Caki2 (cell line): ENCODE data around the gene NR1D1. TPM values are rescaled to one million over a fixed set of nuclear protein-coding genes. Genes with fewer than 3 reads are reported as not detected.

Experiments used
- DNase-seq: peaks from one replicate; pipeline ENCODE4 v3.0.0-alpha.2; 2015; ENCODE audit warnings: low read depth
- in situ Hi-C: cut with HindIII; loops from 2 replicates; pipeline ENCODE4 v1.10.0; 2016; ENCODE audit warnings: low sequenced_read_pairs, low pct_unique_long_range_greater_than_20kb, mixed read lengths
- total RNA-seq: library from RNA; depleted of rRNA; stranded (reverse); fragments of >200 nt; shearing (Covaris generic); gene quantifications from 2 replicates; pipeline ENCODE4 v1.2.3, GENCODE V29; 2014; ENCODE audit warnings: low replicate concordance

Gene NR1D1
- total RNA-seq, 1 experiment from 2014 or later: 1.1 TPM

- in situ Hi-C loops: no loop called here
- no peak for DNase-seq
Measured at GRCh38 chr17:40069751-40070708, 30.4 kb downstream of the NR1D1 start.

DNA sequence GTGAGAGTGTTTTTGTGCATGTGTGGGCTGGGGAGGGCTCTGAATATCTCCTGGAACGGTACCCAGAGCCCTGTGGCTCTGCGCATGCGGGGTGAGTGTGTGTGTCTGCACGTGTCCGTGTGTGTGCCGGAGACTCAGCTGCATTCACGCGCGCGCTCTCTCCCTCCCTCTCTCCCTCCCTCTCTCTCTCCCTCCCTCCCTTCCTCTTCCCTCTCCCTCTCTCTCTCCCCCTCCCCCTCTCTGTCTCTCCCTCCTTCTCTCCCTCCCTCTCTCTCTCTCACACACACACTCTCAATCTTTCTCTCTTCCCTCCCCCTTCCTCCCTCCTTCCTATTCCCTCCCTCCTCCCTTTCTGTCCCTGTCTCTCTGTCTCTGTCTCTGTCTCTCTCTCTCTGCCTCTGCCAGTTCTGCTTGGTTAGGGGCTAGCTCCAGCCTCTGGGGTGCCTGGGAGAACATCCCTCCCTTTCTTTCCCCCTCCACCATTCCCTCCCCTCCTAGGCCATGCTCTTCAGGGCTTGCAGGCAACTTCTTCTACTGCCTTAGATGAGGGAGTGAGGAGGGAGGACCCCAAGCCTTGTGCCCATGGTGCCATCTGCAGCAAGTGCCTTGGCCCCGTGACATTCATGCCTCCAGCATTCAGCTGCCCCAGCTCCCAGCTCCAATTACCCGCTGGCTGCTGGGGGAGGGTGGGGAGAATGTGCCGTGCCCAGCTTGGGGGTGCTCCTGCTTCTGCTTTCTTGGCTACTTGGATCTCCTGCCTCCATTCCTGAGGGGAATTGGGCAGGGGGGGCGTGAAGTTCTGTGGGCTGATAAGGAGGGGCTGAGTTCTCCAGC lies 31.3 kb downstream of the NR1D1 start:
- in situ Hi-C loops: no loop called here
- DNase-seq: peak; percentile 85

GRCh38 chr17:40068584-40068916 lies 31.8 kb downstream of the NR1D1 start:
- DNase-seq: no peak
- in situ Hi-C loops: no loop called here

DNA sequence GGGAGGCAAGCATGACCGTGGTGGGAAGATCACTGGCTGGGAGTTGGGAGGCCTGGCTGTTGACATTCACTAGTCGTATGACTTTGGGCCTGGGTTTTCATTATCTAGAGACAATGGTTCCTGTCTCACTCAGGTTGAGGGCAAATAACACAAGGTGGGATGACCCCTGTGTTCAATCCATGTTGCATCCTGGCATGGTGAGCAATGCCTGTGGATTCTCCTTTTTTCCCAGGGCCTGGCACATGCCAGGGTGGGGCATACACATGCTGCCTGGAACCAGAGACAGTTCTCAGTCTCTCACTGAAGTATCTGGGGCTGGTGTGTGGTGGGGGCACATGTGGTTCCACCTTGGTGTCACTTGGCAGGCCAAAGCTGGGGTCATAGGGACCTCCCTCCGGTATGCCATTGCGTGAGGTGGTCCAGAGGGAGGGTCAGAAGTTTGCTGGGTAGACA lies 32.2 kb downstream of the NR1D1 start:
- in situ Hi-C loops: no loop called here
- DNase-seq: no peak

GRCh38 chr17:40067710-40068109 lies 32.7 kb downstream of the NR1D1 start:
- in situ Hi-C loops: no loop called here

GRCh38 chr17:40065769-40066510 lies 34.4 kb downstream of the NR1D1 start:
- no peak for DNase-seq
- in situ Hi-C loops: no loop called here

More at GRCh38 chr17:40067710-40068109, 32.7 kb downstream of the NR1D1 start:
- DNase-seq: no peak

- in situ Hi-C loops: no loop called here
Measured at GRCh38 chr17:40064971-40065768, 35.2 kb downstream of the NR1D1 start.

GRCh38 chr17:40063901-40064531 lies 36.4 kb downstream of the NR1D1 start:
- DNase-seq: no peak
- in situ Hi-C loops: no loop called here

More at GRCh38 chr17:40064971-40065768, 35.2 kb downstream of the NR1D1 start:
- peak; percentile 32 for DNase-seq

GRCh38 chr17:40063187-40063771 lies 37.1 kb downstream of the NR1D1 start:
- DNase-seq: no peak
- in situ Hi-C loops: no loop called here

GRCh38 chr17:40062329-40063186 lies 37.8 kb downstream of the NR1D1 start, which contains the start of gene THRA:
THRA (plus strand) TSS chr17:40062965; CDS start chr17:40074489, 11,524 bp downstream.
- in situ Hi-C loops: no loop called here
- DNase-seq: peak; percentile 60

DNA sequence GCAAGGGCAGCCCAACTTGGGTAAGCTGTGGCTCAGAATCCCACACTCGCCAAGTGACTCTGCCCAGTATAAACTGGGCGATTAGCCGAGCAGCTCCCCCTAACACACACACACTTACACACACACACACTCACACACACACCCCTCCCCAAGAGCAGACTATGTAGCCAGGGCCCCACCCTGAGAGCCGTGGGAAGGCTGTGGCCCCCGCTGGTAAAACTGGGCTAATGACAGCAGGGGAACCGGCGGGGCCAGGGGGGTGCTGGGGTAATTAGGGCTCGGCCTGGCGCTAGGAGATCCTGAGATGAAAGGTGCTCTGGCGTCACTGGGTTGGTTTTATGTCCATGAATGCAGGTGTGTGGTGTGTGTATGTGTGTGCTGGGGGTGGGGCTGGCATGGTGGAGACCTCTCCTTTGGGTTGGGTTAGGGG lies 38.8 kb downstream of the NR1D1 start:
- in situ Hi-C loops: no loop called here
- no peak for DNase-seq

DNA sequence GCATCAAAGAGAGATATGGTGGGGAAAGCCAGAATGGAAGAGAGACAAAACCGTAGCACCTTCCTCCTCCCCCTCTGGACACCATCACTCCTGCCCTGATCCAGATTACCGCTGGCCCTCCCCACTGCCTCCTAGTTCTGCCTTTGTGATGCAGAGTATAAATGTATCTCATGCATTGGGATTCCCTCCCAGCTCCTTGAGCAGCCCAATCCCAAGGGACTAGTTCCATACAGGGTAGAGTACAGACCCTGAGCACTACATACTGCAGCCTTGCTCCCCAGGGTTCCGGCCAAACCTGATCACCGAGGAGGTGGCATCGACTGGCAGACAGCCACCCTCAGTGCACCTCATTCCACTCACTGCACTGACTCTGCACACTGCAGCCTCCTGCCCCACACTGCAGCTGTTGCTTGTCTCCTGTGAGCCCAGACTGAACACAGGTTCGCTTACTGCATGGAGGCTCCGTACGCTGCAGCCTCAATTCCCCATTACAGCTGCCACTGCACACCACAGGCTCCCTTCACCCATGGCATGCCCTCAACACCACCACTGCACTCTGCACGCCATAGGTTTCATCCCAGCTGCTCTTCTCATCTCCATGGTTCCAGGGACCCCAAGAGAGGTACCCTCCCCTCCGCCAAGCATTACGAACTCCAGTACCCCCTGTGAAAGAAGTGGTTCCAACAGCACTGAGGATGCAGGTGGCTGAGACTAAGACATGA lies 39.3 kb downstream of the NR1D1 start:
- no peak for DNase-seq
- in situ Hi-C loops: no loop called here

GRCh38 chr17:40059729-40060475 lies 40.5 kb downstream of the NR1D1 start:
- no peak for DNase-seq
- in situ Hi-C loops: no loop called here

DNA sequence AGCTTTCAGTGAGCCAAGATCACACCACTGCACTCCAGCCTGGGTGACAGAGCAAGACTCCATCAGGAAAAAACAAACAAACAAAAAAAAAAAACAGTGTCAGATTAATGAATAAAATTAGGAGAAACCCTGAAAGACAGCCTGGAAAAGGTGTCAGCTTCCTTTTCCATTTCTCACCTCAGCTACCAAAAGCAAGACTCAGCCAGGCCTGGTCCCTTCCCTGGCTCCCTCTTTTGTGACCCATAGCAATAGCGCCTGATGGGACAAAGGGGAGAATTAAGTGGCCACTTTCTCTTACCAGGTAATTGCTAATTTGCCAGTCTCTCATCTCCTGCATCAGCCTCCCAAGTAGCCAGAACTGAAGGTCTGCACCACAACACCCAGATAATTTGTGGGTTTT lies 41.5 kb downstream of the NR1D1 start:
- in situ Hi-C loops: no loop called here
- DNase-seq: no peak
